PC-9 (cell line): ENCODE results near the gene SDSL. TPM values are rescaled to one million over a fixed set of nuclear protein-coding genes. Genes with fewer than 3 reads are reported as not detected.

Experiments
- BruUV-seq: library from RNA; stranded (reverse); fragments of 400-500 nt; replicated peaks from 2 replicates; lab custom pipeline; 2021; lab: Mats Ljungman, UMichigan
- CTCF ChIA-PET: fragments of 300-600 bp; sonication (Branson Sonifier 250); formaldehyde crosslinking; loops from one replicate; lab custom pipeline; 2022; ENCODE audit warnings: antibody characterized with exemption; lab: Charles Lee
- POLR2A ChIA-PET: fragments of 300-600 bp; sonication (Branson Sonifier 250); formaldehyde crosslinking; loops from one replicate; lab custom pipeline; 2022; ENCODE audit warnings: antibody characterized with exemption; ENCODE audit not compliant: unreplicated experiment; lab: Charles Lee
- DNase-seq, 2 experiments: peaks; one replicate each; pipeline versions ENCODE4 v3.0.0 to v3.0.0-alpha.2; 2015 to 2022; ENCODE audit warnings: mixed read lengths in 1 of 2
- H2AFZ ChIP-seq: fragments of 200-600 bp; sonication (generic); 2 replicates; pipeline ENCODE4 v1.8.1; 2017; ENCODE audit warnings: antibody characterized with exemption
- H3F3A ChIP-seq: fragments of 200-600 bp; sonication (generic); 2 replicates; pipeline ENCODE4 v1.8.1; 2017; ENCODE audit warnings: antibody characterized with exemption, mild to moderate bottlenecking, low read depth; ENCODE audit not compliant: insufficient read depth
- H3K27ac ChIP-seq: fragments of 200-600 bp; sonication (generic); 2 replicates; pipeline ENCODE4 v1.6.1; 2016; ENCODE audit warnings: mixed run types
- H3K27me3 ChIP-seq: fragments of 200-600 bp; sonication (generic); 2 replicates; pipeline ENCODE4 v1.6.1; 2016; ENCODE audit warnings: low read depth, mixed run types; ENCODE audit not compliant: insufficient read depth
- H3K36me3 ChIP-seq: fragments of 200-600 bp; sonication (generic); 2 replicates; pipeline ENCODE4 v1.6.1; 2016; ENCODE audit warnings: low read depth, mixed run types
- H3K4me1 ChIP-seq: fragments of 200-600 bp; sonication (generic); replicated peaks from 2 replicates; pipeline ENCODE4 v1.6.1; 2016; ENCODE audit warnings: mixed run types; ENCODE audit not compliant: insufficient read depth
- H3K4me2 ChIP-seq: fragments of 200-600 bp; sonication (generic); 2 replicates; pipeline ENCODE4 v1.6.1; 2017; ENCODE audit warnings: mixed run types
- H3K4me3 ChIP-seq: fragments of 200-600 bp; sonication (generic); 2 replicates; pipeline ENCODE4 v1.6.1; 2016; ENCODE audit warnings: mixed run types
- H3K79me2 ChIP-seq: fragments of 200-600 bp; sonication (generic); 2 replicates; pipeline ENCODE4 v1.6.1; 2017; ENCODE audit warnings: low read depth, mixed run types
- H3K9me2 ChIP-seq: fragments of 200-600 bp; sonication (generic); 2 replicates; pipeline ENCODE4 v1.8.1; 2017; ENCODE audit warnings: mild to moderate bottlenecking; ENCODE audit not compliant: insufficient read depth
- H3K9me3 ChIP-seq: fragments of 200-600 bp; sonication (generic); 2 replicates; pipeline ENCODE4 v1.8.1; 2016; ENCODE audit warnings: low read depth; ENCODE audit not compliant: insufficient read depth
- H4K20me1 ChIP-seq: fragments of 200-600 bp; sonication (generic); 2 replicates; pipeline ENCODE4 v1.8.1; 2017; ENCODE audit not compliant: insufficient read depth
- CTCF ChIP-seq: fragments of 200-600 bp; sonication (generic); conservative IDR thresholded peaks from 2 replicates; pipeline ENCODE4 v1.6.1; 2017; ENCODE audit warnings: mixed run types, antibody characterized with exemption, mild to moderate bottlenecking, moderate library complexity
- EZH2 ChIP-seq: fragments of 200-600 bp; sonication (generic); IDR thresholded peaks from 2 replicates; pipeline ENCODE4 v1.8.0; 2017; ENCODE audit warnings: antibody characterized with exemption, low read depth
- intact Hi-C: fragments of 100-400 bp; cut with micrococcal nuclease; formaldehyde crosslinking; loops from one replicate; pipeline ENCODE4 v1.10.0; 2022; ENCODE audit not compliant: unreplicated experiment
- total RNA-seq: library from RNA; stranded (reverse); gene quantifications from 2 replicates; pipeline ENCODE4 v1.2.3, GENCODE V29; 2021

The SDSL gene
- total RNA-seq, 1 experiment from 2014 or later = 14.2 TPM

DNA sequence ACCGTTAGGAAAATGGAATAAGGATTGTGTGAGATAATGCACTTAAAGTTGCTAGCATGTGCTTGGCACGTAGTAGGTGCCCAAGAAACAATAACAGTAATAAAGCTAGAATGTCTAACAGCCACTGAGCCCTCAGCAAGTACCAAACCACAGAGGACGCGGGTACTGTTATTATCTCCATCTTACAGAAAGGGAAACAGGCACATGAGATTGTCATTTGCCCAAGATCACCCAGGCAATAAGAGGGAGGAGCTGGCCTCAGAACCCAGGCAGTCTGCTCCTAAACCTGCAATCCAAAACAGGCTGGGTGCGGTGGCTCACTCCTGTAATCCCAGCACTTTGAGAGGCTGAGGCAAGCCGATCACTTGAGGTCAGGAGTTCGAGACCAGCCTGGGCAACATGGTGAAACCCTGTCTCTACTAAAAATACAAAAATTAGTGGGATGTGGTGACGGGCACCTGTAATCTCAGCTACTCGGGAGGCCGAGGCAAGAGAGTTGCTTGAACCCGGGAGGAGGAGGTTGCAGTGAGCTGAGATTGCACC is 13.4 kb upstream of the SDSL start:
- no peaks in the 10 kb centered on the region for H3K9me3 ChIP-seq
- no peak overlapping the region for H3K4me2 ChIP-seq
- intact Hi-C loops = no loop called here
- no peak for TF ChIP-seq EZH2
- TF ChIP-seq CTCF = no peak
- no peaks in the 10 kb centered on the region for H3K79me2 ChIP-seq
- ChIA-PET CTCF (no interaction called here), POLR2A (no interaction called here)
- H3K27me3 ChIP-seq = no peaks in the 10 kb centered on the region
- H3K27ac ChIP-seq = no peak overlapping the region
- H3K36me3 ChIP-seq = no peaks in the 10 kb centered on the region
- no peaks in the 10 kb centered on the region for H3K4me1 ChIP-seq
- DNase-seq = no peak
- H3K4me3 ChIP-seq = no peak overlapping the region
- no peaks in the 10 kb centered on the region for H3K9me2 ChIP-seq
- H2AFZ ChIP-seq = no peak overlapping the region
- peaks cover 7% of the 10 kb centered on the region; the same call in 1 of the 2 replicates for H3F3A ChIP-seq
- H4K20me1 ChIP-seq = no peaks in the 10 kb centered on the region
- no TSS peak for BruUV-seq

- H3K4me1 ChIP-seq = no peaks in the 10 kb centered on the region
- H3K4me3 ChIP-seq = no peak overlapping the region
- ChIA-PET CTCF (no interaction called here), POLR2A (no interaction called here)
- H3F3A ChIP-seq = peaks cover 2% of the 10 kb centered on the region; the same call in 1 of the 2 replicates
- no peaks in the 10 kb centered on the region for H3K27me3 ChIP-seq
- H4K20me1 ChIP-seq = no peaks in the 10 kb centered on the region
- H3K9me2 ChIP-seq = no peaks in the 10 kb centered on the region
- TF ChIP-seq CTCF = no peak
- TF ChIP-seq EZH2 = no peak
- H3K27ac ChIP-seq = no peak overlapping the region
- no peak overlapping the region for H2AFZ ChIP-seq
- H3K4me2 ChIP-seq = no peak overlapping the region
- H3K79me2 ChIP-seq = no peaks in the 10 kb centered on the region
- no TSS peak for BruUV-seq
- no peak for DNase-seq
- intact Hi-C loops = no loop called here
- no peaks in the 10 kb centered on the region for H3K36me3 ChIP-seq
- H3K9me3 ChIP-seq = no peaks in the 10 kb centered on the region
Measured at GRCh38 chr12:113409462-113410124, 12.6 kb upstream of the SDSL start.

DNA sequence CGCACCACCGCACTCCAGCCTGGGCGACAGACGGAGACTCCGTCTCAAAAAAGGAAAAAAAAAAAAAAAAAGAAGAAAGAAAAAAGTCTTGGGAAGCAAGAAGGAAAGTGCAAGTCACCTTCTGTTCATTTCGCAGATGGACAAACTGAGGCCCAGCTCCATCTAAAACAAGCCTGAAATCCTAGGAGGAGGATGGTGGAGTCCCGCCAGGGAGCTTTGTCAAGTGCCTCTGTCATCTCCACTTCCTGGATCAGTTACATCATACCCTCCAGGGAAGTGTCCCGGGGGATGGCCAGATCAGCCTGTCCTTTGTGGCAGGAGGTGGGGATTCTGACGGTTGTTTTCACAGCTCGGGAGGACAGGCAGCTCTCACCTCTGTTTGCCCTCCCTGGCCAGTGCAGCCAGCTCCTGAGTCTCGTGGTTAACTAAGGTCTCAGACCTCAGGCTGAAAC is 8.7 kb upstream of the SDSL start:
- Histone ChIP-seq H3K79me2 (no peaks in the 10 kb centered on the region), H3K4me2 (no peak overlapping the region), H3K36me3 (no peaks in the 10 kb centered on the region), H3K27ac (no peak overlapping the region), H3K9me3 (no peaks in the 10 kb centered on the region), H2AFZ (no peak overlapping the region), H3F3A (peaks cover 5% of the 10 kb centered on the region; the same call in 1 of the 2 replicates), H3K4me1 (peaks cover 11% of the 10 kb centered on the region; the same call in 1 of the 2 replicates), H3K9me2 (no peaks in the 10 kb centered on the region), H3K4me3 (no peak overlapping the region), H4K20me1 (no peaks in the 10 kb centered on the region), H3K27me3 (no peaks in the 10 kb centered on the region)
- DNase-seq = no peak
- no TSS peak for BruUV-seq
- CTCF ChIA-PET = no interaction called here
- TF ChIP-seq EZH2 (no peak), CTCF (no peak)
- intact Hi-C loops = no loop called here
- POLR2A ChIA-PET = interaction anchor here (0.6 kb wide), 2 partner anchors 43 to 190 kb away, joined by 3 to 4 read pairs; no protein-coding TSS in a partner anchor
